Activated naive CD4-positive, alpha-beta T cell treated with anti-CD3 and anti-CD28 coated beads, Interleukin-2, amount 10 ng/mL, durations not matched to agents 7 days and 5 days (primary cell): ENCODE measurements around the gene POLDIP3.
"Not testable (repeated sequence)": the region's sequence is repeated elsewhere in the genome, so short reads cannot be mapped to it uniquely, and the experiment has no call there.

Experiments used
- CTCF ChIA-PET: fragments of 350-600 bp; sonication (Branson Sonifier 250); formaldehyde crosslinking; loops from one replicate; lab custom pipeline; 2021; ENCODE audit warnings: antibody characterized with exemption; lab: Charles Lee
- DNase-seq: peaks from one replicate; pipeline ENCODE4 v3.0.0-alpha.2; 2020
- H3K27ac Mint-ChIP-seq: one replicate; pipeline ENCODE4 v1.8.0; 2021; ENCODE audit warnings: mild to moderate bottlenecking, moderate library complexity, mixed read lengths
- H3K27me3 Mint-ChIP-seq: one replicate; pipeline ENCODE4 v1.8.0; 2021; ENCODE audit warnings: mild to moderate bottlenecking, mixed read lengths
- H3K36me3 Mint-ChIP-seq: one replicate; pipeline ENCODE4 v1.8.0; 2021; ENCODE audit warnings: mixed read lengths
- H3K4me1 Mint-ChIP-seq: one replicate; pipeline ENCODE4 v1.8.0; 2021; ENCODE audit warnings: mixed read lengths
- H3K4me3 Mint-ChIP-seq: one replicate; pipeline ENCODE4 v1.8.0; 2021; ENCODE audit warnings: mild to moderate bottlenecking, moderate library complexity, mixed read lengths
- H3K9me3 Mint-ChIP-seq: one replicate; pipeline ENCODE4 v1.8.0; 2021; ENCODE audit warnings: mixed read lengths

The POLDIP3 gene

DNA sequence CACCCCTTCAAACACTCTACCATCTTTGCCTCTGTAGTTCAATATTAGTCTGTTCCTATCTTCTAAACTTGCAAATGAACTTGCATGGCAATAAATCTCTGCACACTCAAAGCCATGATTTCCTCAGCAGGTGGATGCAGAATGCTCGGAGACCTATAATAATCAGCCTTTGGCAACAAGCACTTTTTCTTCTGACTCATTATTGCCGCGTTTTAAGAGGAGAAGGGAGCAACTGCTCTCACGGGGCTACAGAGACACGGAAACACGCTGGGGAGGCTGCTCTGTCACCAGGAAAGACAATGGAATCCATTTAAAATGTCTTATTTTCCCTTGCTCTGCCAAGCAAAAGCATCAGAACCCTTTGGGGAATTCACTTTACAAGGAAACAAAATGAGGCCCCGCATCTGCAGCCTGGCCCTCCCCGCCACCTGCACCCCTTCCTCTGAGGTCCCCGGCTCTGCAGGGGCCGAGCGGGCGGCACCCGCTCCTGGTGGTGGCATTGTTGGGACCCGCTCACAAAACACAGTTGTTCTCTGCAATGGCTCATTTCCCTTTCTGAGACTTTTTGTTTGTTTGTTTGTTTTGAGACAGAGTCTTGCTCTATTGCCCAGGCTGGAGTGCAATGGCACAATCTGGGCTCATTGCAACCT, 79.5 kb downstream of the POLDIP3 start:
- H3K4me3 Mint-ChIP-seq, CTCF ChIA-PET, DNase-seq, H3K36me3 Mint-ChIP-seq, H3K27me3 Mint-ChIP-seq, H3K9me3 Mint-ChIP-seq, H3K27ac Mint-ChIP-seq: not testable (repeated sequence)
- peaks cover 37% of the 10 kb centered on the region for H3K4me1 Mint-ChIP-seq
